HepG2 (cell line): Measurements from ENCODE around the gene TH. TPM values are rescaled to one million over a fixed set of nuclear protein-coding genes. Genes with fewer than 3 reads are reported as not detected.

Experiments
- AKAP8 ChIP-seq: sonication (generic); formaldehyde crosslinking; IDR thresholded peaks from 2 replicates; pipeline ENCODE4 v1.5.1; 2020; ENCODE audit warnings: mild to moderate bottlenecking, missing genetic modification reagents
- ATF3 ChIP-seq: sonication (generic); formaldehyde crosslinking; IDR thresholded peaks from 2 replicates; pipeline ENCODE4 v1.4.0; 2020; ENCODE audit warnings: missing genetic modification reagents
- HNF4A ChIP-seq: sonication (generic); formaldehyde crosslinking; IDR thresholded peaks from 2 replicates; pipeline ENCODE4 v1.4.0; 2020; ENCODE audit warnings: missing genetic modification reagents
- HOXA7 ChIP-seq: sonication (generic); formaldehyde crosslinking; IDR thresholded peaks from 2 replicates; pipeline ENCODE4 v1.8.1; 2022; ENCODE audit warnings: mild to moderate bottlenecking, missing genetic modification reagents, moderate library complexity
- MEIS1 ChIP-seq: sonication (generic); formaldehyde crosslinking; IDR thresholded peaks from 2 replicates; pipeline ENCODE4 v1.9.0; 2021; ENCODE audit warnings: mild to moderate bottlenecking, missing genetic modification reagents, moderate library complexity, borderline replicate concordance
- MIER2 ChIP-seq: IDR thresholded peaks from 2 replicates; pipeline ENCODE4 v1.6.1; 2016; ENCODE audit warnings: missing biosample characterization, missing genetic modification reagents
- POLR2AphosphoS5 ChIP-seq: IDR thresholded peaks from 2 replicates; pipeline ENCODE4 v1.6.1; 2012; ENCODE audit warnings: low read depth, low read length
- SMAD1 ChIP-seq: sonication (generic); formaldehyde crosslinking; IDR thresholded peaks from 2 replicates; pipeline ENCODE4 v1.4.0; 2020; ENCODE audit warnings: missing genetic modification reagents, low read depth, mild to moderate bottlenecking, borderline replicate concordance
- THAP7 ChIP-seq: sonication (generic); formaldehyde crosslinking; IDR thresholded peaks from 2 replicates; pipeline ENCODE4 v1.8.1; 2023; ENCODE audit warnings: mild to moderate bottlenecking, missing genetic modification reagents
- ZBTB2 ChIP-seq: sonication (generic); formaldehyde crosslinking; IDR thresholded peaks from 2 replicates; pipeline ENCODE4 v1.8.0; 2022; ENCODE audit warnings: low read depth, missing genetic modification reagents
- ZBTB33 ChIP-seq: sonication (generic); formaldehyde crosslinking; IDR thresholded peaks from 2 replicates; pipeline ENCODE4 v1.4.0; 2020; ENCODE audit warnings: missing genetic modification reagents
- ZBTB38 ChIP-seq: sonication (generic); formaldehyde crosslinking; IDR thresholded peaks from 2 replicates; pipeline ENCODE4 v1.5.1; 2020; ENCODE audit warnings: mild to moderate bottlenecking, missing genetic modification reagents
- ZFX ChIP-seq: sonication (generic); formaldehyde crosslinking; IDR thresholded peaks from 2 replicates; pipeline ENCODE4 v1.4.0; 2020; ENCODE audit warnings: mild to moderate bottlenecking, low read depth, missing genetic modification reagents, moderate library complexity
- ZNF281 ChIP-seq: sonication (generic); formaldehyde crosslinking; IDR thresholded peaks from 2 replicates; pipeline ENCODE4 v1.4.0; 2020; ENCODE audit warnings: missing genetic modification reagents, borderline replicate concordance
- ZNF549 ChIP-seq: sonication (generic); formaldehyde crosslinking; IDR thresholded peaks from 2 replicates; pipeline ENCODE4 v1.5.0; 2020; ENCODE audit warnings: missing genetic modification reagents
- ZNF597 ChIP-seq: sonication (generic); formaldehyde crosslinking; IDR thresholded peaks from 2 replicates; pipeline ENCODE4 v1.5.0; 2020; ENCODE audit warnings: missing genetic modification reagents
- ZNF652 ChIP-seq: IDR thresholded peaks from 2 replicates; pipeline ENCODE4 v1.6.1; 2016; ENCODE audit warnings: low read depth, borderline replicate concordance
- ZNF841 ChIP-seq: sonication (generic); formaldehyde crosslinking; IDR thresholded peaks from 2 replicates; pipeline ENCODE4 v1.8.1; 2023; ENCODE audit warnings: missing genetic modification reagents, borderline replicate concordance
- ZSCAN22 ChIP-seq: sonication (generic); formaldehyde crosslinking; IDR thresholded peaks from 2 replicates; pipeline ENCODE4 v1.4.0; 2020; ENCODE audit warnings: mild to moderate bottlenecking, missing genetic modification reagents
- ZSCAN31 ChIP-seq: sonication (generic); formaldehyde crosslinking; IDR thresholded peaks from 2 replicates; pipeline ENCODE4 v1.5.0; 2020; ENCODE audit warnings: low read depth, mild to moderate bottlenecking, missing genetic modification reagents
- polyA plus RNA-seq, 8 experiments: library from polyadenylated mRNA; depleted of rRNA in 3 of 8; stranded (reverse) in 7 of 8; unstranded in 1 of 8; fragments of >200 nt; fragmentation: Illumina TruSeq in 4 of 8; extraction: Trizol in 4 of 8; gene quantifications; 2 replicates each; pipeline versions ENCODE4 v1.2.1 to v1.2.3, GENCODE V29; 2011 to 2016; ENCODE audit warnings: low read depth in 4 of 8, missing spikeins in 1 of 8, mixed read lengths in 1 of 8; ENCODE audit not compliant: insufficient read depth in 1 of 8
- total RNA-seq, 5 experiments: library from RNA; depleted of rRNA; stranded (reverse); fragments of >200 nt; fragmentation: Illumina TruSeq; extraction: Trizol; gene quantifications; 2 replicates each; pipeline ENCODE4 v1.2.3, GENCODE V29; 2016; ENCODE audit warnings: low read depth in 1 of 5

Gene TH
- total and polyA plus RNA-seq, 2 of the 13 experiments (the other 11 are each of a cell fraction or from before 2014, with no cell fraction given), result 0.36 TPM; not detected in 1

- peak; percentile 77; the same call in 1 of the 2 replicates for TF ChIP-seq MEIS1 (CRISPR knock-in tag)
- TF ChIP-seq ZNF549 (CRISPR knock-in tag), result no peak
- no peak for TF ChIP-seq ZNF652 (CRISPR knock-in tag)
- TF ChIP-seq SMAD1 (CRISPR knock-in tag), result peak; percentile 1; the same call in 1 of the 2 replicates
- TF ChIP-seq ZBTB38, result 0 out of 2 replicates have a peak, but pooled peaks have one; percentile 14
- TF ChIP-seq THAP7 (CRISPR knock-in tag), result no peak
- TF ChIP-seq ZFX (CRISPR knock-in tag), result 0 out of 2 replicates have a peak, but pooled peaks have one; percentile 6
- TF ChIP-seq ZNF841 (CRISPR knock-in tag), result peak; percentile 82
- TF ChIP-seq AKAP8 (CRISPR knock-in tag), result peak; percentile 99
- TF ChIP-seq ZSCAN22 (CRISPR knock-in tag), result no peak
- no peak for TF ChIP-seq MIER2 (CRISPR knock-in tag)
- peak; percentile 67; the same call in 1 of the 2 replicates for TF ChIP-seq ZSCAN31 (CRISPR knock-in tag)
- peak; percentile 89 for TF ChIP-seq ZBTB33 (CRISPR knock-in tag)
- peak; percentile 31; the same call in 1 of the 2 replicates for TF ChIP-seq HNF4A
- no peak for TF ChIP-seq ZNF281 (CRISPR knock-in tag)
- TF ChIP-seq ZNF597 (CRISPR knock-in tag), result no peak
- TF ChIP-seq POLR2AphosphoS5, result peak; percentile 45
- no peak; the same call in 1 of the 2 replicates for TF ChIP-seq ZBTB2
- TF ChIP-seq HOXA7 (CRISPR knock-in tag), result 0 out of 2 replicates have a peak, but pooled peaks have one; percentile 36
- no peak for TF ChIP-seq ATF3
Measured at GRCh38 chr11:2135018-2135569, 36.5 kb downstream of the TH start (continued).
